ENCODE measurements around the gene CALU. TPM values are rescaled to one million over a fixed set of nuclear protein-coding genes. Genes with fewer than 3 reads are reported as not detected.

The CALU gene
- total RNA-seq, 2 experiments from 2014 or later = 33.0 to 35.4 TPM

DNA sequence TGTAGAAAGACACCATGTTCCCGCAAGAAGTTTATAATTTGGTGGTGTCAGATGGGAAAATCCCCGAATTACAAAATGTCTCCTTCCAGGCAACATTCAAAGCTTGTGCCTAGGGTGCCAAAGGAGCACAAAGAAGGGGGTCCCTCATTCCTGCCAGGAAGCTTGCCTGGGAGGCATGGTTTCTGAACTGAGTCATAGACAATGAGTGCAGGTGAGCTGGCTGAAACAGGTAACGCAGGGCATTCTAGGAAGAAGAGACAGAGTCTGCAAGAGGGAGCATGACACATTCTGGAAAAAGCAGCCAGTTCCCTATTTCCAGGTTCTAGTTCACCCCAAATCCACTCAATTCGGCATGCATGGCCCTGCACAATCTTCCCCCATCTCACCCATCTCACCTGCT lies 11.9 kb upstream of the CALU start:
- no peaks in the 10 kb centered on the region for H3K36me3 Mint-ChIP-seq (ENCODE audit: low read depth)
- H3K27ac Mint-ChIP-seq = no peak overlapping the region
- H3K27me3 Mint-ChIP-seq (ENCODE audit: low read depth) = peaks cover 4% of the 10 kb centered on the region
- DNase-seq = no peak
- H3K4me3 Mint-ChIP-seq = no peak overlapping the region
- intact Hi-C loops (cut with micrococcal nuclease) = no loop called here
- no peaks in the 10 kb centered on the region for H3K4me1 Mint-ChIP-seq (ENCODE audit: low read depth)
- no peaks in the 10 kb centered on the region for H3K9me3 Mint-ChIP-seq
- CTCF ChIA-PET = no interaction called here

DNA sequence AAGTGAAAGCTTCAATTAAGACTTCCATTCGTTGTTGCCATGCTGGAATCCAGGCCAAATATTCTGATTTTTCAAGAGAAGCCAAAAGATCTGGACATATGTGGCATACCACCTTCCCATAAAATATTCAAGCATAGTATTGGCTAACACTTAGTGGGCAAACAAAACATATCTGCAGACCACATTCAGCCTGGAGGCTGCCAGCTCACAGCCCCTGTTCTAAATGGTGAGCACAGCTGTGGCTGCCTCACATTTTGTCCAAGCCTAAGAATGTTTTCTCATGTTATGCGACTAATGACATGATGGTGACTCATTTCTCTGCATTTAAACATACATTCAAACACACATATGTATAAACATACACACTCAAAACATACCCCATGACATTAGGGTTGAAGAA lies 10.6 kb upstream of the CALU start:
- Mint-ChIP-seq H3K36me3 (ENCODE audit: low read depth) (no peaks in the 10 kb centered on the region), H3K4me3 (no peak overlapping the region)

DNA sequence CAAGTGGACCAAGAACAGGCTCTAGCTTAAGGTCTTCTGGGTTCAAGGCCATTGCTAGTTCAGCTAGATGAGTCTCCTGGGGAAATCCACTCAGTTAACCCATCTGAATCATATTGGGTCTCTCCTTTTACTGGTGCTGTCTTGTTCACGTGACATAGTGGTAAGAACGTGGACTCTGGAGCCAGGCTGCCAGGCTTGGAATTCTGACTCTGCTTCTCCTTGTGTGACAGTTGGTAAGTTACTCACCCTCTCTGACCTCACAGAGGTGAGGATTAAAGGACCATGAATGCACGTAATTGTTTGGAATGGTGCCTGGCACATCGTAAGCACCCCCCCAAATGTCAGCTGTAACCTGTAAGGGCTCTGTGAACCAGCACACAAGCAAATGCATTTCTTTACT lies 9.7 kb upstream of the CALU start:
- CTCF ChIA-PET = no interaction called here
- no peaks in the 10 kb centered on the region for H3K36me3 Mint-ChIP-seq (ENCODE audit: low read depth)
- peaks cover 4% of the 10 kb centered on the region for H3K27me3 Mint-ChIP-seq (ENCODE audit: low read depth)
- no peak for DNase-seq
- H3K9me3 Mint-ChIP-seq = no peaks in the 10 kb centered on the region
- H3K4me1 Mint-ChIP-seq (ENCODE audit: low read depth) = no peaks in the 10 kb centered on the region
- no peak overlapping the region for H3K4me3 Mint-ChIP-seq
- intact Hi-C loops (cut with micrococcal nuclease) = no loop called here
- no peak overlapping the region for H3K27ac Mint-ChIP-seq

More for the DNA sequence above, 10.6 kb upstream of the CALU start:
- intact Hi-C loops (cut with micrococcal nuclease) = no loop called here
- peaks cover 4% of the 10 kb centered on the region for H3K27me3 Mint-ChIP-seq (ENCODE audit: low read depth)
- H3K4me1 Mint-ChIP-seq (ENCODE audit: low read depth) = no peaks in the 10 kb centered on the region
- DNase-seq = no peak
- H3K27ac Mint-ChIP-seq = no peak overlapping the region
- CTCF ChIA-PET = no interaction called here
- no peaks in the 10 kb centered on the region for H3K9me3 Mint-ChIP-seq

DNA sequence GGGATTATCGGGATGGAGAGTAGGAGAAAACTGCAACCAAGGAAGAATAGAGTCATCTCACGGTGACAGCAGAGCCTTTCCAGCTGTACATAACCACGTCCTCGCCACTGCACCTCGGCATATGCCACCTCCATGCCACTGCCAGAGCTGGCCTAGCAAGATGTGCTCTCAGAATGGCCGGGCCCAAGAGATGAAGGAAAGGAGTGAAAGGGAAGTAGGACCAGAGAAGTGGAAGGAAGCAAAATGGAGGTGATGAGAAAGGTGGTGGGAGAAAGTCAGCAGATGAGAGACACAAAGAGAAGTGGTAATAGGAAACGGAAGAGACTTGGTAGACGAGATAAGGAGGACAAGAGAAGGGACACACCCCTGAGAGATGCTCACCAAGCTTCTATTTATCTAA lies 8.0 kb upstream of the CALU start:
- Mint-ChIP-seq H3K27me3 (ENCODE audit: low read depth) (peaks cover 4% of the 10 kb centered on the region), H3K27ac (no peak overlapping the region), H3K4me1 (ENCODE audit: low read depth) (no peaks in the 10 kb centered on the region), H3K9me3 (no peaks in the 10 kb centered on the region), H3K36me3 (ENCODE audit: low read depth) (no peaks in the 10 kb centered on the region), H3K4me3 (no peak overlapping the region)
- CTCF ChIA-PET = interaction anchor here (1.1 kb wide), 1 partner anchor 433 kb away, joined by 3 read pairs; no protein-coding TSS in a partner anchor
- intact Hi-C loops (cut with micrococcal nuclease) = no loop called here
- no peak for DNase-seq

DNA sequence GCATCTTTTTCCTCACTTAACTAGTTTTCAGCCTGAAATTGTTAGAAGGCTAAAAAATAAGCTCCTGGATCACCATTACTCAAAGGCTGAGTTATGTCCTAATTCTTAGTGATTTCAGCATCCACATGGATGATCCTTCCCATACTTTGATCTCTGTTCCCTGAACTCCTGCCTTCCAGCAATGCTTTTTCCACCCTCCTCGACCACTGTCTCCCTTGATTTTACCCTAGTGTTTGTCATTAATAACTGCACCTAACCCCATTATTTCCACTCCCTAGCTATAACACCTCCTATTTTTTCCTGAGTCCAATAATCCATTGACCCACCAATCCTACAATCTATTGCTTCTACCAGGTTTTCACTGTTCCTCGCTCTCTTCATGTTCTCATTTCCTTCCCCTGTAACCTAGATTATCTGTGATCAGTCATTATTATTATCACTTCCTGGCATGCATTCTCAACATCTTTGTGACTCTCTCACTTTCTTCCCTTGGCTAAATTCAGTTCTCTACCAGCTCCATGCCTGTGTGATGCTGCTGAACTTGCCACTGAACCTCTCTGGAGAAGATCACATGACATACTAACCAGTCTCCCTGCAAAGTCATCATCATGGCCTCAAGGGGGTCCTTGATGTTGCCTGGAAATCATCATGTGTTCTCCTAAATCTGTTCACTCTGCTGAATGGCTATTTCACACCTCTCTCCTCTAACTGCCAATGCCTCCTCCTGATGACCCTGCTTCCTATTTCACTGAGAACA lies 6.5 kb upstream of the CALU start:
- Mint-ChIP-seq H3K9me3 (no peaks in the 10 kb centered on the region), H3K4me1 (ENCODE audit: low read depth) (no peaks in the 10 kb centered on the region), H3K27ac (no peak overlapping the region), H3K4me3 (no peak overlapping the region), H3K36me3 (ENCODE audit: low read depth) (no peaks in the 10 kb centered on the region), H3K27me3 (ENCODE audit: low read depth) (peaks cover 4% of the 10 kb centered on the region)
- DNase-seq = no peak
- intact Hi-C loops (cut with micrococcal nuclease) = no loop called here
- CTCF ChIA-PET = interaction anchor here (1.2 kb wide), 2 partner anchors 85 to 185 kb away, joined by 3 to 4 read pairs; no protein-coding TSS in a partner anchor

DNA sequence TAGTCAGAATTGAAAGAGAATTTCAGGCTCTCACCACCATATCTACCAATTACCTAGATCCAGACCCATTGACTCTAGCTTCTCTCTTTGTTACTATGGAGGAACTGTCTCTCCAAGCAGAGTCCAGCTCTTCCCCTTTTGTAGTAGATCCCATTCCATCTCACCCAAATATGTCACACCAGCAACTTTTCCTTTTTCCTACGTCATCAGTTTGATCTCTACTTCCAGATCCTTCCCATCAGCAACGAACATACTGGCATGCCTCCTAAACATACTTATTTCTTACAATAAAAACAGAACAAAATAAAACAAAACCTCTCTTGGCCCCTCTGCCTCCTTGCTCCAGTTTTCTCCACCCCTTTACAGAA lies 5.9 kb upstream of the CALU start:
- Mint-ChIP-seq H3K4me3 (no peak overlapping the region), H3K27ac (no peak overlapping the region), H3K27me3 (ENCODE audit: low read depth) (peaks cover 4% of the 10 kb centered on the region), H3K36me3 (ENCODE audit: low read depth) (no peaks in the 10 kb centered on the region), H3K4me1 (ENCODE audit: low read depth) (peaks cover 3% of the 10 kb centered on the region), H3K9me3 (no peaks in the 10 kb centered on the region)
- intact Hi-C loops (cut with micrococcal nuclease) = no loop called here
- CTCF ChIA-PET = no interaction called here
- DNase-seq = no peak

DNA sequence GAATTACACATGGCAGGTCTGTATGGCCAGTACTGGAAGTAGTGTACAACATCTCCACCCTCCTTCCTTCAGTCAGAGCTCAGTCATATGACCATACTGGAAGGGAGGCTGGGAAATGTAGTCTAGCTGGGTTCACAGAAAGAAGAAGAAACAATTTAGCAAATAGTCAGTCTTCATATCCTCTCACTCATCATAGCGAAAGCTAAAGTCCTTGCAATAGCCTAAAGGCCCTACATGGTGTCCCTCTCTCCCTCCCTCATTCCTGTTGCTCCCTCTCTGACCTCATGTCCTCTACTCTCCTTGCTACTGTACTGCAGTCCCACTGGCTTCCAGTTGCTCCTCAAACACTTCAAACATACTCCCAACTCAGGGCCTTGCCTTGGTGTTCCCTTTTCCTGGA lies 4.3 kb upstream of the CALU start:
- H3K27ac Mint-ChIP-seq = no peak overlapping the region
- no peak for DNase-seq
- no peaks in the 10 kb centered on the region for H3K9me3 Mint-ChIP-seq
- CTCF ChIA-PET = interaction anchor here (0.5 kb wide), 1 partner anchor 160 kb away, joined by 3 read pairs; no protein-coding TSS in a partner anchor
- H3K4me1 Mint-ChIP-seq (ENCODE audit: low read depth) = peaks cover 11% of the 10 kb centered on the region
- intact Hi-C loops (cut with micrococcal nuclease) = no loop called here
- H3K27me3 Mint-ChIP-seq (ENCODE audit: low read depth) = peaks cover 4% of the 10 kb centered on the region
- H3K36me3 Mint-ChIP-seq (ENCODE audit: low read depth) = peaks cover 2% of the 10 kb centered on the region
- no peak overlapping the region for H3K4me3 Mint-ChIP-seq

DNA sequence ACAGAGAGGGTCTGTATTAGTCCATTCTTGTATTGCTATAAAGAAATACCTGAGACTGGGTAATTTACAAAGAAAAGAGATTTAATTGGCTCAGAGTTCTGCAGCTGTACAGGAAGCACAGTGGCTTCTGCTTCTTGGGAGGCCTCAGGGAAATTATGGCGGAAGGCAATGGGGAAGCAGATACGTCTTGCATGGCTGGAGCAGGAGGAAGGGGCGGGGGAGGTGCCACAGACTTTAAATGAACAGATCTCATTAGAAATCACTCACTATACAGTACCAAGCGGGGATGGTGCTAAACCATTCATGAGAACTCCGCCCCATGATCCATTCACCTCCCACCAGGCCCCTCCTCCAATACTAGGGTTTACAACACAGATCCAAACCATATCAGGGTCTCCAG lies 3.7 kb upstream of the CALU start:
- Mint-ChIP-seq H3K27ac (no peak overlapping the region), H3K4me3 (no peak overlapping the region), H3K9me3 (no peaks in the 10 kb centered on the region), H3K4me1 (ENCODE audit: low read depth) (peaks cover 15% of the 10 kb centered on the region), H3K27me3 (ENCODE audit: low read depth) (peaks cover 4% of the 10 kb centered on the region), H3K36me3 (ENCODE audit: low read depth) (peaks cover 2% of the 10 kb centered on the region)
- DNase-seq = no peak
- intact Hi-C loops (cut with micrococcal nuclease) = no loop called here
- CTCF ChIA-PET = no interaction called here

DNA sequence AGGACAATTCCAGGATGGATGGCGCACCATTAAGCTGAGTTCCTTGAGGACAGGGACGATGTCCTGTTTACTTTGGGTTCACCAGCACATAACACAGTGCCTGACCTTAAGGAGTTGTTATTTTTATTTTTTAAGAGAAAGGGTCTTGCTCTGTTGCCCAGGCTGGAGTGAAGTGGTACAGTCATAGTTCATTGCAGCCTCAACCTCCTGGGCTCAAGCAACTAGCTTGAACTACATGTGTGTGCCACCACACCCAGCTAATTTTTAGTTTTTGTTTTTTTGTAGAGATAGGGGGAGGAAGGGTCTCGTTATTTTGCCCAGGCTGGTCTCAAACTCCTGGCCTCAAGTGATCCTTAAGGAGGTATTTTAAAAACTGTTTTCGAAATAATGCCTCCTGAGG lies 1.7 kb upstream of the CALU start:
- CTCF ChIA-PET = no interaction called here
- no peak overlapping the region for H3K4me3 Mint-ChIP-seq
- H3K27me3 Mint-ChIP-seq (ENCODE audit: low read depth) = no peaks in the 10 kb centered on the region
- H3K9me3 Mint-ChIP-seq = no peaks in the 10 kb centered on the region
- DNase-seq = no peak
- H3K4me1 Mint-ChIP-seq (ENCODE audit: low read depth) = peaks cover 34% of the 10 kb centered on the region
- no peak overlapping the region for H3K27ac Mint-ChIP-seq
- H3K36me3 Mint-ChIP-seq (ENCODE audit: low read depth) = peaks cover 3% of the 10 kb centered on the region
- intact Hi-C loops (cut with micrococcal nuclease) = no loop called here

DNA sequence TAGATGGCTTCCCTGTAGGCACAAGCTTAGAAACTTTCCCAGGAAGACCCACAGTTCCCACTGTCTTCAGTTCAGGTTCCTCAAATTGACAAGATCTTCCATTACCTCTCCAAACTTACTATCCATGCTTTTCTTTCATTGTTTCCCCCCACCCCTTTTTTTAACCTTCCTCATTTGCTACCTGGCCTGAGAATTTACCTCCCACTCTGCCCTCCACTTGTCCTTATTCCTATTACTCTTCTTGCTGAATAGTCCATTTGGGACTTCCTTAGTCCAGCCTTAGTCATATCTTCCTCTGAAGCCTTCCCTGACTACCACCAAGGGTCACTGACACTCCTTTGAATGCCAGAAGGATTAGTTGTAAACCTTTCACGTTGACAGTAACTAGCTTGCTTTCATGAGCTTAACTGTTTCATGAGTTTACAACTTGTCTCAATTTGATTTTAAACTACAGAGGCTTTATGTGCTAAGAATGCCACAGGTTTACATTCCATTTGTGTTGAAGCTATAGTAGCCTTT lies 1.2 kb upstream of the CALU start:
- CTCF ChIA-PET = interaction anchor here (1.1 kb wide), 1 partner anchor 473 kb away, joined by 3 read pairs; no protein-coding TSS in a partner anchor

DNA sequence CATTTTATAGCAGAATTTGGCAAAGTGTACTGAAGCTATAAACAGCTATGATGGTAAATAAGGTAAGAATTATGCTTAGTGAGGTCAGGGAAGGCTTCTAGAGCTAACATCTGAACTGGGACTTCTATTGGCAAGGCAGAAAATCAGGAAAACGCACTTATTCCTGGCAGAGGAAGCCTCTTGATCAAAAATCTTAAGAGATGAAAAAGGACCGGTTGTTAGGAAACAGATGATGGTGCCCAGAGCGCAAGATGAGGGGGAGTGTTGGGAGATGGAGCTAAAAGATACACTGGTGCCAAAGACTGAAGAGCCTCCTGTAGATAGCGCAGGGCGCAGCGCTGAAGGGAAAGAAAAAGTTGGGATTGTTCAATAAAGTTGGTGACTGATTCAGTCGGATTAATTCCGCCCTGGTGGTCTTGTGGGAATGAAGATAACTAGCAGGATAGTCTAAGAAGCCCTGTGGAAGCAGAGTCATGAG lies 550 bp upstream of the CALU start:
- intact Hi-C loops (cut with micrococcal nuclease) = loop anchor here (1.0 to 2.0 kb wide), 8 partner anchors 53 to 1087 kb away; partner anchors contain the start of genes ATP6V1F, CCDC136, HILPDA and METTL2B
- DNase-seq = peak; percentile 24
- peak overlapping the region; percentile 99 for H3K4me3 Mint-ChIP-seq
- peaks cover 38% of the 10 kb centered on the region for H3K4me1 Mint-ChIP-seq (ENCODE audit: low read depth)
- CTCF ChIA-PET = interaction anchor here (0.5 to 1.1 kb wide), 2 partner anchors 173 to 473 kb away, joined by 3 read pairs; no protein-coding TSS in a partner anchor
- H3K36me3 Mint-ChIP-seq (ENCODE audit: low read depth) = peaks cover 3% of the 10 kb centered on the region
- H3K9me3 Mint-ChIP-seq = no peaks in the 10 kb centered on the region
- H3K27ac Mint-ChIP-seq = peak overlapping the region; percentile 96
- no peaks in the 10 kb centered on the region for H3K27me3 Mint-ChIP-seq (ENCODE audit: low read depth)

More for the DNA sequence above, 1.2 kb upstream of the CALU start:
- Mint-ChIP-seq H3K27ac (no peak overlapping the region), H3K36me3 (ENCODE audit: low read depth) (peaks cover 3% of the 10 kb centered on the region), H3K27me3 (ENCODE audit: low read depth) (no peaks in the 10 kb centered on the region), H3K9me3 (no peaks in the 10 kb centered on the region), H3K4me3 (peak overlapping the region; percentile 99), H3K4me1 (ENCODE audit: low read depth) (peaks cover 35% of the 10 kb centered on the region)
- intact Hi-C loops (cut with micrococcal nuclease) = loop anchor here (2.0 kb wide), 1 partner anchor 395 kb away; the partner anchor contains the start of gene RBM28
- DNase-seq = no peak

DNA sequence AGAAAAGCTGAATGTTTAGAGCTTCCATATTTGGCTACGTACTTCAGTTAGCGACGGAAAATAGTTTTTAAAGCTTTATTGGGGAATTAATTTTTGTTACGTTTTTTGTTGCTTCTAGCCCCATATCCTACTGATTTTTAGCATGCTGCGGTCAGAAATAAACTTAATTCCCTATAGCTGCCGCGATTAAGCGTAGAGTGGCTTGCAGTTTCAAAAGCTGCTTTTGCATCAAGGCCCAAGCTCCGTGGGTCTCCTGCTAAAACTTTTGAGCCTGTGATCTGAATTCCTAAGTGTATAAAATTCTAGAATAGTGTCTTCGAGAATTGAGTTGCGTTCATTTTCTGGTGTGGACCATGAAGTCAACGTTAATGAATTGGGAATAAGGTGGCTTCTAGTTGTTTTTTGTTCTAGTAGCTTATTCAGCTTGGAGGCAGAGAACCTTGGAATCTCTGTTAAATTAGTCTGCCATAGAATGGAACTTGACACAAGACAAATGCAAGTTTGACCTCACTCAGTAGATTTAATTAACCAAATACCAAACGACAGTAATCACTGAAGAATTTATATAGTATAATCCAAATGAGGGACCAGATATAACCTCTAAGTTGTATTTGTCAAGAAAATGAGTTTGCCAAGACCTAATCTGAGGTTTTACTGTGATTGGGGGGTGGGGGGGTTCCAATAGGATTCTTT lies 977 bp downstream of the CALU start:
- Mint-ChIP-seq H3K4me3 (peak overlapping the region; percentile 99), H3K9me3 (no peaks in the 10 kb centered on the region), H3K4me1 (ENCODE audit: low read depth) (peaks cover 47% of the 10 kb centered on the region), H3K36me3 (ENCODE audit: low read depth) (peaks cover 3% of the 10 kb centered on the region), H3K27me3 (ENCODE audit: low read depth) (no peaks in the 10 kb centered on the region), H3K27ac (peak overlapping the region; percentile 93)
- intact Hi-C loops (cut with micrococcal nuclease) = loop anchor here (1.0 to 2.0 kb wide), 8 partner anchors 51 to 1089 kb away; partner anchors contain the start of genes ATP6V1F, CCDC136, HILPDA and METTL2B
- no peak for DNase-seq
- CTCF ChIA-PET = interaction anchor here (0.6 to 1.6 kb wide), 3 partner anchors 67 to 406 kb away, joined by 4 to 9 read pairs (median 7); no protein-coding TSS in a partner anchor

All from activated naive CD4-positive, alpha-beta T cell treated with anti-CD3 and anti-CD28 coated beads for 36 hours (primary cell).